ENCODE results near the gene NES.

GRCh38 chr1:156667968-156668709 is 9.1 kb downstream of the NES start:
- TF ChIP-seq CTCF (IDR thresholded peaks at IDR 0.05; ENCODE audit: poor library complexity) (no peak), EZH2 (IDR thresholded peaks at IDR 0.05; ENCODE audit: borderline replicate concordance) (no peak), EZH2phosphoT487 (IDR thresholded peaks at IDR 0.05; ENCODE audit: low read depth, severe bottlenecking, unreplicated experiment) (no peak)
